ENCODE data around the gene ACAT1. TPM values are rescaled to one million over a fixed set of nuclear protein-coding genes. Genes with fewer than 3 reads are reported as not detected.
"Not testable (repeated sequence)": the region's sequence is repeated elsewhere in the genome, so short reads cannot be mapped to it uniquely, and the experiment has no call there.

ACAT1 gene
- polyA plus RNA-seq, 1 of the 3 experiments (the other 2 are of a cell fraction): 78.8 TPM

GRCh38 chr11:108117746-108118371 lies 3.5 kb upstream of the ACAT1 start:
- peaks cover 10% of the 10 kb centered on the region for H3F3A ChIP-seq (replicated peaks; ENCODE audit: insufficient read depth)
- no peaks in the 10 kb centered on the region for H3K9me3 ChIP-seq
- H3K27ac ChIP-seq (ENCODE audit: low read depth in 2 of 2, low read length in 1 of 2): no peak overlapping the region
- ChIA-PET POLR2A (no interaction called here), CTCF (interaction anchor here (0.6 to 2.6 kb wide), 21 partner anchors 9 to 538 kb away, joined by 3 to 30 read pairs (median 4); partner anchors contain the start of genes ATM and NPAT)
- no peaks in the 10 kb centered on the region for H3K9me2 ChIP-seq
- TF ChIP-seq SMC3 (IDR thresholded peaks at IDR 0.05; ENCODE audit: low read depth, low read length) (peak; percentile 25), NFIC (IDR thresholded peaks at IDR 0.05; ENCODE audit: borderline replicate concordance) (no peak), GATA2 (CRISPR knock-in tag; IDR thresholded peaks at IDR 0.05) (no peak), RAD21 (IDR thresholded peaks at IDR 0.05; ENCODE audit: low read length) (peak; percentile 78), CTCF (IDR thresholded peaks at IDR 0.05) (peak; percentile 78)
- peak; percentile 44 for DNase-seq
- no peaks in the 10 kb centered on the region for H4K20me1 ChIP-seq (ENCODE audit: insufficient read depth)
- H2AFZ ChIP-seq (ENCODE audit: low read depth): no peak overlapping the region
- H3K4me3 ChIP-seq (ENCODE audit: low read depth in 2 of 2, low read length in 1 of 2): no peak overlapping the region; a peak in 1 of 4 replicates
- peaks cover 15% of the 10 kb centered on the region for H3K79me2 ChIP-seq (ENCODE audit: insufficient read depth)
- no peak overlapping the region for H3K9ac ChIP-seq
- H3K4me1 ChIP-seq (ENCODE audit: control insufficient read depth in 1 of 2, insufficient read depth in 2 of 2, low read depth in 1 of 2, low read length in 1 of 2): peaks cover 0 to 5% of the 10 kb centered on the region in 2 experiments; a peak in 2 of 4 replicates
- no peak overlapping the region for H3K4me2 ChIP-seq
- no peaks in the 10 kb centered on the region for H3K36me3 ChIP-seq (replicated peaks in 1 of 2; ENCODE audit: control insufficient read depth in 1 of 2, insufficient read depth in 2 of 2, low read length in 1 of 2)
- H3K27me3 ChIP-seq (ENCODE audit: insufficient read depth): no peaks in the 10 kb centered on the region

GRCh38 chr11:108120936-108121273 lies 462 bp upstream of the ACAT1 start:
- peak overlapping the region; percentile 7 to 17; a peak in 1 of 4 replicates for H3K27ac ChIP-seq (ENCODE audit: low read depth in 2 of 2, low read length in 1 of 2)
- H3K9me2 ChIP-seq; H3K9me3 ChIP-seq; H3K27me3 ChIP-seq (ENCODE audit: insufficient read depth); CTCF ChIA-PET; POLR2A ChIA-PET; H4K20me1 ChIP-seq (ENCODE audit: insufficient read depth); H3F3A ChIP-seq (replicated peaks; ENCODE audit: insufficient read depth); H3K36me3 ChIP-seq (replicated peaks in 1 of 2; ENCODE audit: control insufficient read depth in 1 of 2, insufficient read depth in 2 of 2, low read length in 1 of 2); DNase-seq: not testable (repeated sequence)
- H3K4me1 ChIP-seq (ENCODE audit: control insufficient read depth in 1 of 2, insufficient read depth in 2 of 2, low read depth in 1 of 2, low read length in 1 of 2): peaks cover 0 to 22% of the 10 kb centered on the region in 2 experiments; a peak in 3 of 4 replicates
- peak overlapping the region; percentile 93; the same call in 1 of the 2 replicates for H2AFZ ChIP-seq (ENCODE audit: low read depth)
- H3K4me3 ChIP-seq (ENCODE audit: low read depth in 2 of 2, low read length in 1 of 2): peak overlapping the region; percentile 68 to 89
- H3K79me2 ChIP-seq (ENCODE audit: insufficient read depth): peaks cover 43% of the 10 kb centered on the region
- H3K9ac ChIP-seq: peak overlapping the region; percentile 84; the same call in 1 of the 2 replicates
- WGBS (ENCODE audit: low lambda C conversion rate): 48% methylated on average over 7 of the region's 7 CpGs
- peak overlapping the region; percentile 95 for H3K4me2 ChIP-seq

- no peaks in the 10 kb centered on the region for H3K9me2 ChIP-seq
- no peaks in the 10 kb centered on the region for H3K36me3 ChIP-seq (replicated peaks in 1 of 2; ENCODE audit: control insufficient read depth in 1 of 2, insufficient read depth in 2 of 2, low read length in 1 of 2)
- H3K9ac ChIP-seq: peak overlapping the region; percentile 84
- no peaks in the 10 kb centered on the region for H3K9me3 ChIP-seq
- peaks cover 0 to 22% of the 10 kb centered on the region in 2 experiments; a peak in 3 of 4 replicates for H3K4me1 ChIP-seq (ENCODE audit: control insufficient read depth in 1 of 2, insufficient read depth in 2 of 2, low read depth in 1 of 2, low read length in 1 of 2)
- 54% methylated on average over 9 of the region's 9 CpGs for WGBS (ENCODE audit: low lambda C conversion rate)
- H4K20me1 ChIP-seq (ENCODE audit: insufficient read depth): no peaks in the 10 kb centered on the region
- peak overlapping the region; percentile 67 to 71; a peak in 2 of 4 replicates for H3K27ac ChIP-seq (ENCODE audit: low read depth in 2 of 2, low read length in 1 of 2)
- no peaks in the 10 kb centered on the region for H3K27me3 ChIP-seq (ENCODE audit: insufficient read depth)
- peak overlapping the region; percentile 68 to 89 for H3K4me3 ChIP-seq (ENCODE audit: low read depth in 2 of 2, low read length in 1 of 2)
- POLR2A ChIA-PET: no interaction called here
- peaks cover 54% of the 10 kb centered on the region for H3K79me2 ChIP-seq (ENCODE audit: insufficient read depth)
- H3F3A ChIP-seq (replicated peaks; ENCODE audit: insufficient read depth): peaks cover 10% of the 10 kb centered on the region
- H3K4me2 ChIP-seq: peak overlapping the region; percentile 95
- DNase-seq: peak; percentile 10
- CTCF ChIA-PET: interaction anchor here (1.0 to 1.8 kb wide), 5 partner anchors 11 to 527 kb away, joined by 3 to 8 read pairs (median 4); partner anchors contain the start of genes ATM and NPAT
- H2AFZ ChIP-seq (ENCODE audit: low read depth): peak overlapping the region; percentile 93
- TF ChIP-seq TCF12 (IDR thresholded peaks at IDR 0.05) (no peak), REST (IDR thresholded peaks at IDR 0.05; ENCODE audit: low read depth, low read length) (no peak), RXRA (IDR thresholded peaks at IDR 0.05; ENCODE audit: borderline replicate concordance, low read depth) (no peak), ELF1 (IDR thresholded peaks at IDR 0.05) (no peak), CHD2 (IDR thresholded peaks at IDR 0.05; ENCODE audit: low read length, partially characterized antibody) (no peak), EP300 (IDR thresholded peaks at IDR 0.05; ENCODE audit: borderline replicate concordance in 1 of 2, low read depth in 1 of 2, low read length in 1 of 2) (no peak), SMC3 (IDR thresholded peaks at IDR 0.05; ENCODE audit: low read depth, low read length) (no peak), USF1 (IDR thresholded peaks at IDR 0.05; ENCODE audit: borderline replicate concordance, low read depth) (no peak), NRF1 (IDR thresholded peaks at IDR 0.05; ENCODE audit: low read depth, low read length) (no peak), TAF1 (IDR thresholded peaks at IDR 0.05; ENCODE audit: borderline replicate concordance, low read depth, low read length) (no peak), MXI1 (IDR thresholded peaks at IDR 0.05; ENCODE audit: low read depth, low read length) (no peak), FOXM1 (IDR thresholded peaks at IDR 0.05; ENCODE audit: low read depth) (no peak)
Observed at GRCh38 chr11:108122166-108122628, 830 bp downstream of the ACAT1 start.
